Loucy (cell line): ENCODE data around the gene PRKAR1A.

Source experiments
- CTCF ChIP-seq: fragments of 200-600 bp; sonication (generic); conservative IDR thresholded peaks from 2 replicates; pipeline ENCODE4 v1.5.1; 2014; ENCODE audit warnings: mild to moderate bottlenecking, antibody characterized with exemption, low read length
- EZH2phosphoT487 ChIP-seq: fragments of 200-600 bp; IDR thresholded peaks from 2 replicates; pipeline ENCODE4 v1.6.1; 2018; ENCODE audit warnings: antibody characterized with exemption, mild to moderate bottlenecking, moderate library complexity, borderline replicate concordance

GRCh38 chr17:68463211-68464019, 48.8 kb upstream of the PRKAR1A start:
- TF ChIP-seq CTCF (peak; percentile 10; the same call in 1 of the 2 replicates), EZH2phosphoT487 (no peak)
